Fibroblast of skin of abdomen (primary cell): ENCODE measurements around the gene INTS1.

Source experiments
- DNase-seq: peaks from one replicate; pipeline ENCODE4 v3.0.0-alpha.2; 2013

INTS1 gene

DNA sequence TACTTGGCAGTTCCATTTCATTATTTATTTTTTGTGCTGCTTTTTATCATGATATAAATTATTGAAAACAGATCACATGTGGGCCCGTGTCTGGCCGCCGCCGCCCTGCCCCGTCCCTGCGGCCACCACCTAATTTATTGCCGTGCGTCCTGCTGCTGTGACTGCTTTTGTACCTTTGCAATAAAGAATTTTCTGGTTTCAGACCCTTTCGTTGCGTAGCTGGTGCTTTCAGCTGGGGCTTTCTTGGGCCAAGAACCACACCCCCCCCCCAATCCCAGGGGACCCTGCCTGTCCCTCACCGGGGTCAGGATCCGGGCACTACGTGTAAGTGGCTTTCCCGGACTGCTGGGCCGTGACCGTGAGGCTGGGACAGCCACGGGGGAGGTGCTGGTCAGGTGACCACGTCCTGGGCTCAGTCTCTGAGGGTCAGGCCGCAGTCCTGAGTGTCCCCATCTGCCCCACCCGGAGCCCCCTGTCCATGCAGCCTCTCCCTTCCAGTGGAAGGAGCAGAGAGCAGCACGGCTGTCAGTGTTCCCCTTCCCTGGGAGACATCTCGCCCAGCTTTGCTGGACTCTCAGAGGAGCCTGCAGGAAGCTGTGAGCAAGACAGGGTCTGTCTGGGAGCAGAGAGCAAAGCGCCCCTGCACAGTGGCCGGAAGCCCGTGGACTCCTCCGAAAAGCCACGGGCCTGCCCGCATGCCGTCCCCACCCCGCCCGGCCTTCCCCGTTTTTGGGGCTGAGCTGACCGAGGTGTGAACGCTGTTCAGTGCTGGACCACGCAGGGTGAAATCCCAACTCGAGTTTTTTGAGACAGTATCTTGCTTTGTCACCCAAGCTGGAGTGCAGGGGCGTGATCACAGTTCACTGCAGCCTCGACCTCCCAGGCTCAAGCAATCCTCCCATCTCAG lies 38.9 kb upstream of the INTS1 start:
- no peak for DNase-seq

DNA sequence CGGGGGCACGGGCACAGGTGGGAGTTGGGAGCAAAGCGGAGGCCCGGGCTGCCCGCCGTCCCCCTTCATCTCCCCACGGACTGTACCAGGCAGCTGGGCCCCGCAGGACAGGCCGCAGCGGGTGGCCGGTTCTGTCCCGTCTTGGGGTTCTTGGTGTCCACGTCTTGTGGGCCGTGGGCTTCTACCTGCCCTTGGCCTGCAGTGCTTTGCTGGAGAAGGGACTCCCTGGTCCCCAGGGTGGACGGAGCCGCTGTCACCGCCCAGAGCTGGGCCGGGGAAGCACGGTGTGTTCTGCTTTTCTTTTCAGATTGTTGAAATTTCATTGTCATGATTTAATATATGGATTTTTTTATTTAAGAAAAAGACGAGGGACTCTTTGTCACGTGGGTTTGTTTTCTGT lies 38.1 kb upstream of the INTS1 start:
- DNase-seq, result no peak

DNA sequence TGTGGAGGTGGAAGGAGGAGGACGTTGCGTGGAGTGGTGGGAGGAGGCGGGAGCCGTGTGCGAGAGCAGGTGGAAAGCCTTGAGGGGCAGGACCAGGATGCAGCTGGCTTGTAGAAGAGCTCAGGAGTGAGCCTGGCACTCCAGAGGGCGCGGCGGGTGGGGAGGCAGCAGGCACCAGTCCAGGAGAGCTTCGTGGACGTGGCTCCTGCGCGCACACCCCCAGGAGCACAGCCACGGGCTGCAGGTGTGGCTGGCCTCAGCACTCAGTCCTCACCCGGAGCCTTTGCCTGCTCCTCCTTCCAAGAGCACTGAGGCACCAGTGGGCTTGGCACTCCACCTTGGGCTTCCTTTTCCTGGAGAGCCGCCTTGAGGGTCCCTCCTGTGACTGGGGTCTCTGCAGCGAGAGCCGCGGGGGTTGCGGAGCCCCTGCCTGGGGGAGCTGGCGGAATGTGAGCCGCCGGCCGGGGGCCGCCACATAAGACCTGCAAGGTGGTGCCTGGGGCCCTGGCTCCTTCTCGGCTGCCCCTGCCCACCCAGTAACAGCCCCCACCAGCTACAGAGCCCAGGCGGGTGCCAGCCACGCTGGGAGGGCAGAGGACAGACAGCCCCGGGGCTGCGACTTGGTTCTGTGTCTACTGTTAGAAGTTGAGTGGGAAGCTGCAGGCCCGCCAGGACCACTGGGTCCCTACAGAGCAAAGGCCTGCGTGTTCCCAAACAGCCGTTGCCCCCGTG lies 37.4 kb upstream of the INTS1 start:
- DNase-seq, result no peak

DNA sequence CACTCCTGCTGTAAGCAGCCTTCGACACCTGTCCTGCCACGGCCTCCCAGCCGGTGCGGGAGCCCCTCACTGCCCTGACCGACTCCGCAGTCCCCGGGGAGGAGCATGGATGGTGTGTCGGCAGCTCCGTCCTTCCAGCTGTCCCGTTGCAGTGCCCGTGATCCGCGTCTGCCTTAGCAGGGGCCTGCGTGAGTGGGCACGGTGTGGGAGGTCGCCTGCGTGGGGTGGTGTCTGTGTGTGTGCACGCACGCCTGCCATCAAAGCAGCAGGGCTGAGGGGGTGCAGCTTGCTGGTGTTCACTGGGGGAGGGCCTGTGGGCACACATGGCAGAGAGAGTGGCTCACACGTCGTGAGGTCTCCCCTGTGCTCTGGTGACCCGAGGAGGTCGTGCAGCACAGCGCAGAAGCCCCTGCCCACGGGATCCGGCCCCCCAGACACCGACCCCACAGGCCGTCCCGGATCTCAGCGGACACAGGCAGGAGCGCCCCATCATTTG lies 36.6 kb upstream of the INTS1 start:
- no peak for DNase-seq

DNA sequence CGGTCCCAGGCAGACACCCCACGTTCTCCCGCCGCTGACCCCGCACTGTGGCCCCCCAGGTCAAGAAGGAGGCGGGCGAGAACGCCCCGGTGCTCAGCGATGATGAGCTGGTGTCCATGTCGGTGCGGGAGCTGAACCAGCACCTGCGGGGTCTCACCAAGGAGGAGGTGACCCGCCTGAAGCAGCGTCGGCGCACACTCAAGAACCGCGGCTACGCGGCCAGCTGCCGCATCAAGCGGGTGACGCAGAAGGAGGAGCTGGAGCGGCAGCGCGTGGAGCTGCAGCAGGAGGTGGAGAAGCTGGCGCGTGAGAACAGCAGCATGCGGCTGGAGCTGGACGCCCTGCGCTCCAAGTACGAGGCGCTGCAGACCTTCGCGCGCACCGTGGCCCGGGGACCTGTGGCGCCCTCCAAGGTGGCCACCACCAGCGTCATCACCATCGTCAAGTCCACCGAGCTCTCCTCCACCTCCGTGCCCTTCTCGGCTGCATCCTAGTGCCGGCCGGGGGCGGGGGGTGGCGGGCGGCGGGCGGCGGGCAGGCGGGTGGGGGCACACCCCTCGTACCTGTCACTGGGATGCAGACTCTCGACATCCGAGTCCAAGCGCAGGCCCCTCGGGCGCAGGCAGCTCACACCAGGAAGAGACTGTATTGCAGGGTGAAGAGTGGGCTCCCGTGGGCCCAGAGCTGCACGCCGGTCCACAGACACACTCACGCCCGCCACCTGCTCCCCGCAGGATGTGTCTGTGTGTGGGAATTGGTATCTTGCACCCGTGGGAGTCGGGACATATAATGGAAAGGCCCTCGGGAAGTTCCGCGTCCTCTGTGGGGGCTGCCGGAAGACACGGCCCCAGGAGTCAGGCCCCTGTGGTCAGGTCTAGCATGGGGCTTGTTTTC lies 35.9 kb upstream of the INTS1 start:
- DNase-seq, result no peak

DNA sequence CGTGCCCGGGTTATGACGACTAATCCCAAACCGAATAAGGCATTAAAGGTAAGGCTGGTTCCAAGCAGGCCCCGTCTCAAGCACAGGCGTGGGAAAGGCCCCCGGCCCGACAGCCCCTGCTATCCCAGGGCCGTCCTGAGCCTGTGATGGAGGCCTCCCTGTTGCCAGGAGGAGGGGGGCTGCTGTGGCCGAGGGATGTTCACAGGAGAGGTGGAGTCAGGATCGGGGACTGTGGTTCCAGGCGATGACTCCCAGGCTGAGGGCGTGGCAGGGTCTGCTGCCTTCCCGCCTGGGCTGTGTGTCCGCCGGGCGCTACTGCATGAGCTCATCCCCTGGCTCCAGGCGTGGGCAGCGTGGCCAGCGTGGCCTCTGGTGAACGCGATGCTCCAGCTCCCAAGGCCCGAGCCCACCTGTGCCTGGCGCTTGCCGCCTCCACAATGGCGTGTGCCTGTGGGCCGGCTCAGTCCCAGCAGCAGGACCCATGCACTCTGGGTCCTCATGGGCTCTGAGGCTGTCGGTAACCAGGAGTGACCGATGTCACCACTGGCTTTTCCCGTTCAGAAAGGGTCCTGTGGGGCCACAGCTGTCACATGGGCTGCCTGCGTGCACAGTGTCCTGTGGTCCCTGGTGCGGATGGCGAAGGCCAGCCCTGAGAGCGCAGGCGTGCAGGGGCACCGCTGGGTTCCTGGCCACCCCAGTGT lies 35.1 kb upstream of the INTS1 start:
- DNase-seq, result no peak

GRCh38 chr7:1538544-1539180 lies 34.5 kb upstream of the INTS1 start:
- no peak for DNase-seq

- DNase-seq, result peak; percentile 94
These were observed 33.6 kb upstream of the INTS1 start for GRCh38 chr7:1537535-1538412.

DNA sequence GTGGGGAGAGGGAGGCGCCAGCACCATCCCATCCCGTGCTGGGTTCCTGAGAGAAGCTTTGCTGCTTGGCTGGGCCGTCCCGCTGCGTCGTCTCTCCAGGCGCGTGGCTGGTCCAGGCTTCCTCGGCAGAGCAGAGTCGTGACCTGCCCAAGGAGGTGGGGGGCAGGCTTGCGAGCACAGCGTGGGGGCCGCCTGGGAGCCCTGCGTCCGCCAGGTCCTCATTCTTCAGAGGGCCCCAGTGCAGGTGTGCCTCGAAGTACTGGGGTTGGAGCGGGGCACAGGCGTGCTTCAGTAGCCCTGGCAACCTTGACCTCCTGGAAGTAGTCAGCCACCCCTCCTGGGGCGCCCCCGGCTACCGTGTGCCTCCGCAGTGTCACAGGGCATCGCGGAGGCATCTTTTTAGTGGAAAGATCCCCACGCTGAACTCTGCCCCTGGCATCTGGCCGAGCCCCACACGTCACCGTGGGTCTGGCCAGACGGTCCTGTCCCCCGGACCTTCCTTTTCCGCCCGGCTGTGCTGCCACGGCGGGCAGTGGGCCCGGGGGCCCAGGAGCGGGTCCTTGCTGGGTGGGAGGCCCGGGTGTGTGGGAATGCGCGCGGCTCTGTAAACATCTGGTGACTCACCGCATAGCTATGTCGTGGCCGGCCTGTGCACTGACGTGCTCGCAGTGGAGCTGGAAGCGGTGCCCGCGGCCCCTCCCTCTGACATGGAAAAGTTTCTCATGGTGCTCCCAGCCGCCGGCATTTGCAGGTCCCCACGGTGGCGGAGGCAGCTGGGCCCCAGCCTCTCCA lies 32.8 kb upstream of the INTS1 start:
- peak; percentile 98 for DNase-seq

GRCh38 chr7:1536455-1536742 lies 32.2 kb upstream of the INTS1 start:
- no peak for DNase-seq

DNA sequence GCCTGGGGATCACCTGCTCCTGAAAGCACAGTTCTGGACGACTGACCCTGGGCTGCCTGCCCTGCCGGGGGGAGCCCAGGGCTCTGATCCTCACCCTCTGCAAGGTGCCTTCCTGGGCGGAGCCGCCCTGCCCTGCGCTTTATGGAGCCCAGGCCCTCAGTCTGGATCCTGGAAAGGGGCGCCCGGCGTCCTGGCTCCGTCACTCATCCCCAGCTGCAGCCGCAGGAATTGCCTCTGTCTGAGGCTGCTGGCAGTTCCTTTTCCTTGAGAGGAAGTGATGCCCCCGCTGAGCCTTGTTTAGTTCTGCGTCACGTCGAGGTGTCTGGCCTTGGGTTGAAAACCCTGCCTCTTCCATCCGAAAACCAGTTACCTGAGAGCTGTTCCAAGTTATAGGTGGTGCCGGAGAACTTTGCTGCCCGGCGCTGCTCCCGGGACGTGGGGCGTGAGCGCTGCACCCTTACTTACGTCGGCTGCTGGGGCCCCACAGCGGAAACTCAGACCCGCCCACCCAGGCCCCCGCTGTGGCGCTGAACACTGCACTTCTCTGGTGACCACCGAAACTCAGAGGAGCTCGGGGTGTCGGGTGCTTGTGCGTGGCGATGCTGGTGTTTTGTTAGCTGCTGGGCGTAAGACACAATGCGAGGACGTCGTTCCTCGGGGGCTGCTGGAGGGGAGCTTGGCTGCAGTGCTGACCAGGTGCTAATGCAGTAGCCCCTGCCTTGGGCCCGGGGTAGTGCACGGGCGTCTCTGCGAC lies 31.7 kb upstream of the INTS1 start:
- DNase-seq, result no peak

- no peak for DNase-seq
These were observed 30.9 kb upstream of the INTS1 start for GRCh38 chr7:1535100-1535458.

DNA sequence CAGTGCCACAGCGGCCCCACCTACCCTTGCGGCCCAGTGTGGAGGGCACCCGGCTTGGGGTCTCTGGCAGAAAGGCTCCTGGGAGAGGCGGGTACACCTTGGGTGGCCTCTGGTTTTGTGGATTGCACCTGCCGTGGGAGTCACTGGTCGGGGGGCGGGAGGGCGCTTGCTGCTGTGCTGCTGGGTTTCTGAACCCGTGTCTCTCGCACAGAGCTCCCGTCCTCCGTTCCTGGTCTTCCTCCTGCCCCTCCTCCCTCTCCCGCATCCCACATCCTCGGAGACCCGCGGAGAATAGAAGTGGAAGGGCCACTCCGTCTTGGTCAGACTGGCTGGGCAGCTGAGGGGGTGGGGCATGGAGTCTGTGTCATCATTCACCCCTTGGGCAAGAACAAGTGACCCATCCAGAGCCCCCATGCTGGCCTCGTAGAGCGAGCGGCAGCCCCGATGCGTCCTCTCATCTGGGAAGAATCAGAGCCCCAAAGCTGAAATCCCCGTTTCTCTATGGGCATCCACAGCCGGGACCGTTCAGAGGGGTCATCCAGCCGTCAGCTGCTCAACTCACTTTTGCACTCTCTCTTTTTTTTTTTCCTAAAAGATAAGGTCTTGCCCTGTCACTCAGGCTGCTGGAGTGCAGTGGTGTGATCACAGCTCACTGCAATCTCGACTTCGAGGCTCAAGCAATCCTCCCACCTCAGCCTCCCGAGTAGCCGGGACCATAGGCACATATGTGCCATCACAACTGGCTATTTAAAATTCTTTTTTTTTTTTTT lies 30.3 kb upstream of the INTS1 start:
- DNase-seq, result no peak

DNA sequence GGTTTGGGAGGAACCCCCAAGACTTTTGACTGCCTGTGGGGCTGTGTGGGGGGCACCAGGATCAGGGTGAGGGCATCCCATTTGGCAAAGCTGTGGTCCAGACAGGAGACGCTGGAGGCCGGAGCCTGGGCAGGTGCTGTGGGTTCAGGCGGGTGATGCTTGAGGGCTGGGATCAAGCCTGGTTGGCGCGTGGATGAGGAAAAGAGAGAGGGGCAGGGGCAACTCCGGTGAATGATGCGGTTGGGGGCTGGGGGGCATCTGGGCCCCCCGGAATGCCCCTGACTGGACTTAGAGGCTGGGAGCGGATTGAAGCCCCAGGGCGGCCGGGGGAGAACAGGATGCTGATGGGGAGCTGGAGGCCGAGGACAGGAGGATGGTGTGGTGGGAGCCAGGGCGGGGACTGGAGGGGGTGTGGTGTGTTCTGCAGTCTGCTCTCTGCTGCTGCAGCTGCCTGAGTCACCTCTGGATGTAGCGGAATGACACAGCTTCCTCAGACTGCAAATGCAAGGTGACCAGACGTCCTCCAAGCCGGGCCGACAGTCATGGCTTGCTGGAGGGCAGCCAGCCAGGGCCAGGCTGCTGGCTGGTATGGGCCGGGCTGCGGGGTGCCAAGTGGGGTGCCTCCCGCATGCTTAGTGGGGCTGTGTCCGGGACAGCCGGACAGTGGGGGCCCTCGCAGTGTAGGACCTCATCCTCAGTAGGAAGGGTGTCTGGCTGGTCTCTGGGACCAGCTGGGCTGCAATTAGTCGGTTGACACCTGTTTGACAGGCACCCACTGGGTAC lies 29.5 kb upstream of the INTS1 start:
- peak; percentile 77 for DNase-seq

DNA sequence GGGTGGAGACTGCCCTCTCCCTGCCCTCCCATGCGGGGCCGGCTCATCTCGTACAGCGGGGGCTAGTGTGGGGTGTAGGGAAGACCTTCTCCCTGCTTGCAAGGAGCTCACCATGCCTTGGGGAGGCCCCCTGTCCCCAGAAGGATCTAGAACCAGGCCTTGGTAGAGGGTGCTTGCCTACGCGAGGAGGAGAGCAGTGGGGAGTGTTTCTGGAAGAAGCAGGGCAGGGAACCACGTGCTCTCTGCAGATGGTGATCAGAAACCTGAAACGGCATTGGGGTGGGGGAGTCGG lies 29.0 kb upstream of the INTS1 start:
- no peak for DNase-seq

- DNase-seq, result peak; percentile 74
These were observed 28.5 kb upstream of the INTS1 start for GRCh38 chr7:1532456-1533254.

- DNase-seq, result no peak
These were observed 27.8 kb upstream of the INTS1 start for GRCh38 chr7:1531979-1532455.
